GM19043 (cell line): Measurements from ENCODE around the gene RTP4.
A peak's percentile ranks its signal among the peaks of the same experiment; 100 is the strongest.

ENCODE experiments used
- ATAC-seq: cut with Tn5 transposase; IDR thresholded peaks from one replicate; pipeline ENCODE4 v1.9.1; 2021; ENCODE audit warnings: low read depth; ENCODE audit not compliant: unreplicated experiment

Gene RTP4

DNA sequence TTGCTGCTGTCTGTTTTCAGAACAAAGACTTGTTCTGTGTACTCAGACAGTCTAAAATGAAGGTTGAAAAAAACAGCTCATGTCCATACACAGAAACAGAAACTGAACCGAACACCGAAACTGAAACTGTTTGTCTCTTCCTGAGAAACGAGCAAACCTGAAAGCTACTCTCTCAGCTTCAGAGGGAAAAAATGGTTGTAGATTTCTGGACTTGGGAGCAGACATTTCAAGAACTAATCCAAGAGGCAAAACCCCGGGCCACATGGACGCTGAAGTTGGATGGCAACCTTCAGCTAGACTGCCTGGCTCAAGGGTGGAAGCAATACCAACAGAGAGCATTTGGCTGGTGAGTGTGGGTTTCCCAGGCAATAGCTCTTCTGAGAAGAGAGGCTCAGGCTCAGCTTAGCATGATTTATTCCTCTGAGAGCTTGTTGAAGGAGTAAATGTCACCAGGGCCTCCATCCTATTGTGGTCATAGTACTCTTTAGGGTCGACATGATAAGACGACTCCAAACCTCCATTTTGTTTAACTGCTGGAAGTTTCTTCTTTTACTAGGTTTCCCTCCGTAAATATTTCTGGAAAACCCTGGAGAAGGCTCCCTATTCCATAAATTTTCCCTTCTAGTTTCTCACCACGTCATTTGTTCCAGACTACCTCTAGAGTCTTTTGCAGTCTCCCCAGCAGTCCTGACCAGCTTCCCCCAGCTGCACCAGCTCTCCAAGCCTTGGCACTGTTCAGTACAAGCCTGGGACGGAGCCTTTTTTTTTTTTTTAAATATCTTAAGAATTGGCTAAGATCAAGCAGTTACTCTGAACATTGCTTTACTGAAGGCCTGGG lies at the start of gene RTP4:
TSS of gene RTP4 (plus strand) at position 135 of the 838 bp plus-strand sequence. CDS start at position 192, 57 bp downstream.
- ATAC-seq, result peak; percentile 92

DNA sequence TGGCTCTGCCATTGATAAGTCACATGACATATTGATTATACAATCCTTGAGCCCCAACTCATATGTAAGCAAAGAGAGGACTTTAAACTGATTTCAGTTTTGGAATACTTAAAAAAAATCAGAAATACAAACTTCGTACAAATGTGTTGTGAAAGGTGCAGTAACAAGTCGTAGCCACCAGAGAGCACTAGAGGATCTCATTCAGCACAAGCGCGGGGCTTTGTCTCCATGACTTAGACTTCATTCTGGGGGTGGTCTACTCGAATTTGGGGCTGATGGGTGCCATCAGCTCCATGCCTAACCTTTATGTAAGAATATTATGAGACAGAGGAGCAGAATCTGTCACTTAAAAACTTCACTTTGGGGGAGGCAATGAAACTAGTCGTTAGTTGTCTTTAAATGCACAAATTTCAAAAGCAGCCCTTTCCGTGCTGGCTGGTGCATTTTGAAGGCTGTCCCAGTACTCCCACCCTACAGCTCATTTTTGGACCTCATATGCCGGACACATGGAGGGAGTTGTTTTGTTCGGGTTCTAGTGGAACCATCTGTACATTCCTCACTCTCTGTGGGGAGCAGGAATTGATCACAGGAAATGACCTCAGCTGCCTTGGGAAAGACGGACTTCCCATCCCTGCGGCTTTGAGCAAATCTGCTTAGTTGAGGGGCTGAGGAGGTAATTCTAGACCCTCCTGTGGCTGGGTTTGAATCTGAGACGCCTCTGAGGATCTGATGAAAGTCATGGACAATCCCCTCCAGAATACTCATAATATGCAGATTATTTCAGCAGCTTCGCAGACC lies 49.2 kb upstream of the RTP4 start:
- no peak for ATAC-seq

DNA sequence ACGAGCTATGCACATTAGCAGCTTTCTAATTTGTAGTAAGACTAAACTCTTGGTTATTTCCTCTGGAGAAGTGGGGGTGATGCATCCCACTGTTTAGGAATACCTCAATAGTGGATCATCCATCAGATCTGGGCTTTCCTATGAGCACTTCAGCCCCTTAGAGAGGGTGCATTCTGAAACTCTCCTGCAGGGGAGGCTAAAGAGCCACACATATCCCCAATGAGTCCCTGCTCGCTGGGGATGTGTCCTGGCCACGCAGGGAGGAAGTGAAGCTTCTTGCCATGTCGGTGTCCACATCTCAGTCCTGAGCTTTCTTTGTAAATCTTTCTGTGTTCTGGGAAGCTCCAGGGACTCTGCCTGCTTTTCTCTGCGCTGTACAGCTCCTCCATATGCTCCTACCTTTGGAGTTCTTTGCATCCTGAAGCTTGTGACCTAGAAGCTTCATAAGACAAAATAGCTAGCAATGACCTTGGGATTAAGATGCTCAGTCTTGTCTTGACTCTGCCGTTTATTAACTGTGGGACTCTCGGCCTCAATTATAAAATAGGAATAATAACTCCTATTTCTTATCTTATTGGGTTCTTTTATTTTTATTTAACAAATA lies 48.4 kb upstream of the RTP4 start:
- peak; percentile 94 for ATAC-seq

- no peak for ATAC-seq
Observed at GRCh38 chr3:187321766-187322165, 46.4 kb upstream of the RTP4 start.

- no peak for ATAC-seq
Observed at GRCh38 chr3:187322291-187322690, 45.9 kb upstream of the RTP4 start.

DNA sequence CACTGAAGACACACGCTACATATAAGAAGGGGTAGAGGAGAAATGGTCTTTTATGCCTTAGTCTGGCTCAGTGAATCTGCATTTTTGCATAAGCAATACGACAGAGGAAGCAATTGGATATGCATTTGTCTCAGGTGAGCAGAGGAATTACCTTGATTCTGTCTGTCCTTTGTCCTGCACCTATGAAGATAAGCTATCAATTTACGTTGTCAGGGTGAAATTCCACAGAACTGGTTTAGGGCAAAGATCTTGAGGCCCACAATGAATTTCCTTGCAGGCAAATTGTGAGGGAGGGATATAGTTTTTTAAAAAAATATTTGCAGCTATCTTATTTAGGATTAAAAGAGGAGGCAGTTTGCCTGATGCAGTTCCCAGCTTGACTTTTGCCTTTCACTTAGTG lies 45.1 kb upstream of the RTP4 start:
- no peak for ATAC-seq

DNA sequence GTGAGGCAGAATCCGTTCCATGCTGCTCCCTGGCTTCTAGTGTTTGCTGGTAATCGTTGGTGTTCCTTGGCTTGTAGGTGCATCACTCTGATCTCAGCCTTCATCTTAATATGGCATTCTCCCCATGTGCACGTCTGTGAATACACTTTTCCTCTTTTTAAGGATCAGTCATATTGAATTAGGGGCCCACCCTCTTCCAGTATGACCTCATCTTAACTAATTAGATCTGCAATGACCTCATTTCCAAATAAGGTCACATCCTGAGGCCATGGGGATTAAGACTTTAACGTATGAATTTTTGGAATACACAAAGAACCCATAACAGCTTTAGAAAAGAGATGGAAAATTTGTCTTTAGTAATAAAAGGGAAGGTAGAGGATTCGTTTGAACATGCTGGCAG lies 42.6 kb upstream of the RTP4 start:
- no peak for ATAC-seq

DNA sequence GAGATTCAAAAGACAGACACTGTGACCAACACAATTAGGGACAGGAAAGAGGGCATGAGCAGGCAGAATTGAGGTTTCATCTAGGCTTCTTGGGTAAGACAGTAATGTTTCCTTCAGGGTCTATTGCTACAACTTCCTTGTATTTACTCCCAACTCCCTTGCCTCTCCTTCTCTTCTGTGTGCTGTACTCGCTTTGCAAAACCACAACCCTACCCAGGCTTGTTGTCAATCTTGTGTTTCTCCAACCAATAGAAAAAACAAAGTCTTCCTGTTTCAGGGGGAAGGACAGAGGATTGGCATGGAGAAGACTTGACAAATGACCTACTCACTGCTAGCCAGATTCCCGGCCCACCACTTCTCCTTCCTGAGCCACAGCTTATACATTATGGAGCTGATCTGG lies 40.3 kb upstream of the RTP4 start:
- no peak for ATAC-seq

DNA sequence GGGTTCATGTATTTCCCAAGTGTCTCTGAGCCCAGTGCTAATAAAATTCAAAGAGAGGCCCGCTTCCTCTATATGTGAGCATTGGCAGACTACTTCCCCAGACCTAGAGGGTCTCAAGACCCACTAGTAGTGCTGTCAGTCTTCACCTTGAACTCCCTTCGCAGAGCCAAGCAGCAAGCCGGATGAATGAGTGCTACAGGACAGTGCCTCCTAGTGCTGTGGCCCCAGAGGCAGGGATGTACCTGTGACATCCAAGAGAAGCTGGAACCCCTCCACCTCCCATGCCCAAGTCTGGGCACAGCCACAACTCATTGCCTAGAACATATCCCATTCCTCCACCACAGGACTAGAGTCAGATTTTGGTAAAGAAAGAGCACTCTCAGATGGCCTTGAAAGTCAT lies 39.5 kb upstream of the RTP4 start:
- ATAC-seq, result no peak

DNA sequence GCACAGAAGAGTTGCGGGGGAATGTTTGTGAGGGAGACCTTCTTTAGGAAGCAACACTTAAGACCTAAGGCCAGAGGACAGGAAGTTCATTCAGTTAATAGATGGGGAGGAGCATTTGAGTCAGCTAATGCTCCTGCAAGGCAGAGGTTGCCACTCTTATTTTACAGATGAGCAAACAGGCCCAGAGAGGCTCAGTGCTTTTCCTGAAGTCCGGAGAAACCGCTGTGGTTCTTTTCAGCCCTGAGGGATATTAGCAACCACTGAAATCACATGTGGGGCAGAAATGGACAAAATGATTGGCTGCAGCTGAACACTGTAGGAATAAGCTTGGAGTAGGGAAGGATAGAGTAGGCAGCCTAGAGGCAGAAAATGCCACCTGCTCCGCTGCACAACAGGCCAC lies 33.3 kb upstream of the RTP4 start:
- no peak for ATAC-seq

GRCh38 chr3:187336322-187336721 lies 31.9 kb upstream of the RTP4 start:
- ATAC-seq, result no peak

DNA sequence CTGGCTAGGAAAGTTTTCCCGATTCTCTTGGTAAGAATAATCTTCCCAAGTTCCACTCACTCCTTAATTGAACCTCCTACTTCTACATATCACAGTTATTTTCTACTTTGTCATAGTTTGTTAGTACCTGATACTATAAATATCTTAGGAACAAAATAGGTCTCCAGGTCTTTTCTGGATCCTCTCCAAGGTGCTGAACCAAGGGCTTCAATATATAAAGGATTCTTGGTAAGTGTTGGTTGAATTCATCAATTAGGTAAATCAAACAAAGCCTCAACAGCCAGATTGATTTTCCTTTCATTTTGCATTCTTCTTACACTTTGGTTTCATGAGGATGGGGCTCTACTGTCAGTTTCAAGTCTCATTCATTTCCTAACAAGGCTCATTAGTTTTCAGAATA lies 27.6 kb upstream of the RTP4 start:
- no peak for ATAC-seq

GRCh38 chr3:187342255-187342654 lies 25.9 kb upstream of the RTP4 start:
- ATAC-seq, result no peak

DNA sequence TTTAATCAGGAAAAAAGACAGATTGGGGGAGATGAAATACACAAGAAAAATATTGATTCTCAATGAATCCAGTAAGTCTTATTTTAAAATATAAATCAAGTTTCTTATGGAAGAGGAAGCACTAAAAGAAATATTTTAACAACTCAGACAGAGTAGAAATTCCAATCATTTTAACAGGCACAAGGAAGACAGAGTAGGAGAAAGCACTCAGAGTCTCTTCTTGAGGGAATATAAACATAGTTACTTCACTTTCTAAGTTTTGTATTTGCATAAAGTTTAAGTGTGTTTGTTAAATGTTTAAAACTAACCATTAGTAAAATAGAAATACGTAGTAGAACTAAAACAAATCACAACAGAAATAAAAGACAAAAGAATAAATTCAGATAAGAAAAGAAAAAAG lies 24.5 kb upstream of the RTP4 start:
- no peak for ATAC-seq

- no peak for ATAC-seq
Observed at GRCh38 chr3:187352581-187353575, 15.3 kb upstream of the RTP4 start.

GRCh38 chr3:187358068-187358467 lies 10.1 kb upstream of the RTP4 start:
- no peak for ATAC-seq

GRCh38 chr3:187359798-187360486 lies 8.2 kb upstream of the RTP4 start:
- ATAC-seq, result no peak

GRCh38 chr3:187360596-187360995 lies 7.6 kb upstream of the RTP4 start:
- ATAC-seq, result no peak

- no peak for ATAC-seq
Observed at GRCh38 chr3:187361835-187362234, 6.3 kb upstream of the RTP4 start.
